Neuronal stem cell (in vitro differentiated cells): ENCODE data around the gene PPP1R26.

Experiments
- DNase-seq: peaks from one replicate; pipeline ENCODE4 v3.0.0-alpha.2; 2013; ENCODE audit warnings: low spot score
- H2AFZ ChIP-seq: one replicate; pipeline ENCODE4 v1.6.1; 2013; ENCODE audit warnings: mild to moderate bottlenecking, low read length, inconsistent platforms
- H2AK5ac ChIP-seq: 2 replicates; pipeline ENCODE4 v1.6.1; 2013; ENCODE audit warnings: low read depth, mild to moderate bottlenecking, inconsistent platforms, low read length, moderate library complexity, mixed read lengths
- H2BK120ac ChIP-seq: 2 replicates; pipeline ENCODE4 v1.6.1; 2013; ENCODE audit warnings: low read depth, mild to moderate bottlenecking, inconsistent platforms, low read length, moderate library complexity, mixed read lengths
- H2BK12ac ChIP-seq: one replicate; pipeline ENCODE4 v1.6.1; 2013; ENCODE audit warnings: low read length, inconsistent platforms
- H2BK15ac ChIP-seq: 2 replicates; pipeline ENCODE4 v1.6.1; 2013; ENCODE audit warnings: mild to moderate bottlenecking, low read length, inconsistent platforms, mixed read lengths
- H2BK5ac ChIP-seq: one replicate; pipeline ENCODE4 v1.6.1; 2013; ENCODE audit warnings: inconsistent platforms, mild to moderate bottlenecking, low read length, moderate library complexity
- H3K14ac ChIP-seq: one replicate; pipeline ENCODE4 v1.6.1; 2013; ENCODE audit warnings: low read length, inconsistent platforms
- H3K18ac ChIP-seq: 2 replicates; pipeline ENCODE4 v1.6.1; 2013; ENCODE audit warnings: low read length, inconsistent platforms
- H3K23ac ChIP-seq: 2 replicates; pipeline ENCODE4 v1.6.1; 2013; ENCODE audit warnings: low read depth, mild to moderate bottlenecking, mixed read lengths, low read length, inconsistent platforms; ENCODE audit not compliant: poor library complexity
- H3K27ac ChIP-seq: replicated peaks from 3 replicates; pipeline ENCODE4 v1.5.1; 2013; ENCODE audit warnings: low read length, inconsistent platforms
- H3K27me3 ChIP-seq, 3 experiments: 2 replicates each; pipeline ENCODE4 v1.6.1; 2013; ENCODE audit warnings: low read length in 3 of 3, mild to moderate bottlenecking in 2 of 3, inconsistent platforms in 1 of 3, low read depth in 1 of 3, mixed read lengths in 1 of 3, moderate library complexity in 1 of 3; ENCODE audit not compliant: control insufficient read depth in 3 of 3, insufficient read depth in 3 of 3
- H3K36me3 ChIP-seq, 2 donors: replicated peaks in 1 of 2; 2 replicates each; pipeline ENCODE4 v1.6.1; 2013; ENCODE audit warnings: low read length in 2 of 2; ENCODE audit not compliant: control insufficient read depth in 2 of 2, insufficient read depth in 2 of 2
- H3K4ac ChIP-seq: 2 replicates; pipeline ENCODE4 v1.6.1; 2013; ENCODE audit warnings: inconsistent platforms, mild to moderate bottlenecking, low read length, moderate library complexity
- H3K4me1 ChIP-seq, 2 donors: 1 replicate in 1 of 2; 2 replicates in 1 of 2; pipeline ENCODE4 v1.6.1; 2013; ENCODE audit warnings: low read length in 2 of 2, low read depth in 1 of 2; ENCODE audit not compliant: control insufficient read depth in 2 of 2, insufficient read depth in 1 of 2
- H3K4me2 ChIP-seq: one replicate; pipeline ENCODE4 v1.6.1; 2013; ENCODE audit warnings: mild to moderate bottlenecking, low read length, inconsistent platforms; ENCODE audit not compliant: insufficient read depth, poor library complexity, severe bottlenecking
- H3K4me3 ChIP-seq, 2 donors: 2 replicates each; pipeline ENCODE4 v1.5.1; 2013; ENCODE audit warnings: low read length in 2 of 2, mild to moderate bottlenecking in 2 of 2, inconsistent platforms in 1 of 2, moderate library complexity in 1 of 2
- H3K79me1 ChIP-seq: one replicate; pipeline ENCODE4 v1.6.1; 2013; ENCODE audit warnings: low read depth, mild to moderate bottlenecking, inconsistent platforms, low read length, moderate library complexity
- H3K9ac ChIP-seq: one replicate; pipeline ENCODE4 v1.6.1; 2013; ENCODE audit warnings: mild to moderate bottlenecking, low read depth, low read length, inconsistent platforms; ENCODE audit not compliant: poor library complexity
- H3K9me3 ChIP-seq, 2 donors: replicated peaks in 1 of 2; 2 replicates each; pipeline versions ENCODE3 to v1.6.1; 2013; ENCODE audit warnings: low read length in 2 of 2, mild to moderate bottlenecking in 2 of 2, inconsistent platforms in 1 of 2, low read depth in 1 of 2, mixed read lengths in 1 of 2, moderate library complexity in 1 of 2; ENCODE audit not compliant: control insufficient read depth in 2 of 2, insufficient read depth in 1 of 2
- H4K8ac ChIP-seq: one replicate; pipeline ENCODE4 v1.6.1; 2013; ENCODE audit warnings: low read depth, mild to moderate bottlenecking, inconsistent platforms, low read length, moderate library complexity
- H4K91ac ChIP-seq: one replicate; pipeline ENCODE4 v1.6.1; 2013; ENCODE audit warnings: low read length, low read depth, mild to moderate bottlenecking, inconsistent platforms; ENCODE audit not compliant: poor library complexity
- WGBS, 2 donors: extraction: QIAGEN DNeasy Blood & Tissue Kit; methylation state at CpG; one replicate each; pipeline ENCODE4 v1.1.7; 2013; ENCODE audit warnings: missing lambda C conversion rate in 2 of 2, mixed read lengths in 1 of 2; ENCODE audit not compliant: insufficient read length in 2 of 2, insufficient replicate concordance in 1 of 2; ENCODE audit errors: extremely low coverage in 2 of 2; 5-methylcytosine and 5-hydroxymethylcytosine counted together

Gene PPP1R26

DNA sequence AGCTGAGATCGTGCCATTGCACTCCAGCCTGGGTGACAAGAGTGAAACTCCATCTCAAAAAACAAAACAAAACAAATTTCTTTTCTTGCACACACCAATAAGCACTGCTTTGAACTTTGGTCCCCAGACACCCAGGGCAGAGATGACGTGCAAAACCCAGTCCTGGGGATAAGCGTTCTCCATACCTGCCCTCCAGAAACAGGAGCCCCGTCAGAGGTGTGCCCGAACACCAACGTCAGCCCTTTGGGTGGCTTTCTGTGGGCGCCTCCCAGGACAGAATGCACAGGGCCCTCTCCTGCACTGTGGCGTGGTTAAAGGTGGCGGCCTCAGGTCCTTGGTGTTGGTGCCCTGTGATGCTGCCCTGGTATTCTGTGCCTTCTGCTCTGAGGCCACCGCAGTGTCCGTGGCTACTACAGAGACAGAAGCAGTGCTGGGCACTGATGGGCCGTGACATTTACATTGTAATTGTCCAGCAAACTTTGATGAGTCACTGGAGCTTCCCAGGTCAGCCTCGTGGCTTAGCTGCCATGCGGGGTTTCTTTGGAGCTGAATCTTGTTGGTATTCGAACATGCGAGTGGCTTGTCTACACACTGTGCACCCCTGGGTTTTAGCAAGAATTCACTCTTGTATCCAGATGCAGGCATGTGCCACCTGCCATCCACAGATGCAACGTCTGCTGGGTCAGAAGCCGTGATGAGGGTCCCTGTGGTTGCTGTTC lies 9.8 kb downstream of the PPP1R26 start:
- no CpG with 5 or more reads among the region's 18 CpGs for WGBS, 2 donors
- Histone ChIP-seq H2BK15ac (no peak overlapping the region), H4K91ac (no peak overlapping the region), H3K79me1 (peaks cover 6% of the 10 kb centered on the region), H3K23ac (no peak overlapping the region), H3K4ac (no peak overlapping the region), H3K18ac (no peak overlapping the region), H3K36me3 (peaks cover 40 to 44% of the 10 kb centered on the region in 2 donors), H3K9me3 (no peaks in the 10 kb centered on the region), H2BK5ac (no peak overlapping the region), H3K4me1 (no peaks in the 10 kb centered on the region), H3K4me2 (no peak overlapping the region), H3K4me3 (no peak overlapping the region), H4K8ac (no peak overlapping the region), H2BK120ac (no peak overlapping the region), H3K14ac (no peak overlapping the region), H2AK5ac (no peak overlapping the region), H2BK12ac (no peak overlapping the region), H3K27ac (no peak overlapping the region), H3K9ac (no peak overlapping the region), H3K27me3 (no peaks in the 10 kb centered on the region), H2AFZ (no peak overlapping the region)
- no peak for DNase-seq

DNA sequence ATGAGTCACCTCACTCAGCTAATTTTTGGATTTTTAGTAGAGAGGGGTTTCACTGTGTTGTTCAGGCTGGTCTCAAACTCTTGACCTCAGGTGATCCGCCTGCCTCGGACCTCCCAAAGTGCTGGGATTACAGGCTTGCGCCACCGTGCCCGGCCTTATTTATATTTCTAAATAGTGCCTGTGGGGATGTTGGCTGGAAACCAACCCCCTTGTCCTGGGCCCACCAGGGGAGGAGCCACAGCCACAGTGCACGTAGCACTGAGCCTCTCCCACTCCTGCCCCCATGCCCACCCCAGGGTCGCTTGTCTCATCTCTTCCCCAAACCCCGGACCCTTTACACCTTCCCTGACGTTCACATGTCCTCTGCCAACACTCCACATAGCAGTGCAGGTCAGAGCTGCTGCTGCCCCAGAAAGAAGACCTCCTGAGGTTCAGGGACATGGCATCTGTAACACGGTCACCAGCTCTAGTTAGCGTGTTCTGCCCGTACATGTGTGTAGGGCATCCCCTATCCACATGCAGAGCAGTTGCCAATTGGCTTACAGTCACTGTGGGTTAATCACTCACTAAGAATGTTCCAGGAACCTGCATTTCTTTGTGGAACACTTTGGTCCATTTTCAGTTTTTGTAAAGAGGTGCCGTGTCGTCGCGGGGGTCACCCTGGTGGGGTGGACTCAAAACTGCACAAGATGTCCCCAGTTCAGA lies 10.7 kb downstream of the PPP1R26 start:
- no peak overlapping the region for H3K23ac ChIP-seq
- peak overlapping the region; percentile 66 for H2BK5ac ChIP-seq
- H3K4me2 ChIP-seq = no peak overlapping the region
- H3K18ac ChIP-seq = no peak overlapping the region
- H3K36me3 ChIP-seq = peaks cover 32 to 43% of the 10 kb centered on the region in 2 donors
- H3K4ac ChIP-seq = no peak overlapping the region
- H3K79me1 ChIP-seq = peaks cover under 1% of the 10 kb centered on the region
- H3K4me1 ChIP-seq = no peaks in the 10 kb centered on the region
- H2BK120ac ChIP-seq = no peak overlapping the region
- no peaks in the 10 kb centered on the region for H3K27me3 ChIP-seq
- no peak overlapping the region for H3K4me3 ChIP-seq
- no peak overlapping the region for H4K91ac ChIP-seq
- H4K8ac ChIP-seq = no peak overlapping the region
- no peak overlapping the region for H2BK15ac ChIP-seq
- no peak overlapping the region for H2AK5ac ChIP-seq
- H2AFZ ChIP-seq = no peak overlapping the region
- H2BK12ac ChIP-seq = no peak overlapping the region
- no CpG with 5 or more reads among the region's 16 CpGs for WGBS, 2 donors
- no peak overlapping the region for H3K14ac ChIP-seq
- no peak for DNase-seq
- no peak overlapping the region for H3K27ac ChIP-seq
- no peaks in the 10 kb centered on the region for H3K9me3 ChIP-seq
- H3K9ac ChIP-seq = no peak overlapping the region

DNA sequence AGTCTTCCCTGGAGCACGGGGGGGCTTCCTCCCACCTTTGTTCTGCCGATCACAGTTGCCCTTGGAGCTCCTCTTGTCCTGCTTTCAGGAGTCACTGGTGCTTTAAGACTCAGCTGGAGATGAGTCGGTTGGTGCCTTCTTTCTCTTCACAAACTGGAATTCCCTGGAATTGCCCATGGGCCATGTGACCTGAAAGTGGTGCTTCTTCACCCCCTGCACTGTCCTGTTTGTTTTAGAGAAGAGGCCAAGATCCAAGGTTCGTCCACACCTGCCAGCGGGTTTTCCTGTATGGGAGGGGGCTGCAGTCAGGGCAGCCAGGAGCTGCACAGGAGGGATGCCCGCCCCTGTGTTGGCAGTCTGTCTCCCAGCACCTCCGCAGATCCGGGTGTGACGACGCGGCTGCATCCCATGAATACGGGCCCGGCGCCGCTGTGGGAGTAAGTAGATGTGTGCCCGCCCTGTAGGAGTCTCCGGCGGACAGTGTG lies 11.4 kb downstream of the PPP1R26 start:
- no peak overlapping the region for H3K27ac ChIP-seq
- H2BK15ac ChIP-seq = no peak overlapping the region
- no peak overlapping the region for H3K14ac ChIP-seq
- H4K91ac ChIP-seq = no peak overlapping the region
- H4K8ac ChIP-seq = peak overlapping the region; percentile 17
- no peak overlapping the region for H3K9ac ChIP-seq
- H2BK12ac ChIP-seq = no peak overlapping the region
- no peak overlapping the region for H2AK5ac ChIP-seq
- H3K79me1 ChIP-seq = no peaks in the 10 kb centered on the region
- no peak overlapping the region for H2BK120ac ChIP-seq
- no CpG with 5 or more reads among the region's 18 CpGs for WGBS, 2 donors
- peaks cover 25 to 36% of the 10 kb centered on the region in 2 donors for H3K36me3 ChIP-seq
- H3K4me3 ChIP-seq = no peak overlapping the region
- peak overlapping the region; percentile 66 for H2BK5ac ChIP-seq
- DNase-seq = no peak
- H3K9me3 ChIP-seq = no peaks in the 10 kb centered on the region
- H3K27me3 ChIP-seq = no peaks in the 10 kb centered on the region
- H3K4me2 ChIP-seq = no peak overlapping the region
- H3K18ac ChIP-seq = no peak overlapping the region
- H3K4me1 ChIP-seq = no peaks in the 10 kb centered on the region
- H2AFZ ChIP-seq = no peak overlapping the region
- no peak overlapping the region for H3K4ac ChIP-seq
- no peak overlapping the region for H3K23ac ChIP-seq

DNA sequence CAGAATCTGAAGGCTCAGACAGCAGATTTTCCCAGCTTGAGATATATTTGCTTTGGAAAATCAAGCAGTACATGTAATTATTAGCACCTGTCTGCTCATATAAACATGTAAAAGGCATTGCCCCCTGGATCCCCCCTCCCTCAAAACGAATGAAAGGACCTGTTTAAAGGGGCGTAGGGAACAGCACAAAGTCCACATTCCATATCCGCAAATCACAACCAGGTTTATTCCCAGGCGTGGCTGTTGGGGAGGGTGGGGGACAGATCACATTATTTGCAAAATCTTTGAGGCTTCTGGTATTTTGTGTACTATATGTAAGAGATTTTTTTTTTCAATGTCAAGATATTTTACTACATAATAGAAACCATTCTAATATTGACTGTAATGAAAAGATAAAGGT lies 12.2 kb downstream of the PPP1R26 start:
- Histone ChIP-seq H2AK5ac (no peak overlapping the region), H3K4me1 (no peaks in the 10 kb centered on the region), H3K36me3 (peaks cover 19 to 29% of the 10 kb centered on the region in 2 donors), H2BK15ac (no peak overlapping the region), H3K9ac (no peak overlapping the region), H3K4me3 (no peak overlapping the region), H3K18ac (no peak overlapping the region), H3K27ac (no peak overlapping the region), H2BK12ac (no peak overlapping the region), H4K91ac (no peak overlapping the region), H2BK120ac (no peak overlapping the region), H3K9me3 (no peaks in the 10 kb centered on the region), H3K4me2 (no peak overlapping the region), H4K8ac (no peak overlapping the region), H2AFZ (no peak overlapping the region), H3K27me3 (no peaks in the 10 kb centered on the region), H3K4ac (no peak overlapping the region), H3K14ac (no peak overlapping the region), H2BK5ac (no peak overlapping the region), H3K23ac (no peak overlapping the region), H3K79me1 (no peaks in the 10 kb centered on the region)
- DNase-seq = no peak
- no CpG with 5 or more reads among the region's 4 CpGs for WGBS, 2 donors
